H1 (cell line): ENCODE results near the gene ZNF587B. TPM values are rescaled to one million over a fixed set of nuclear protein-coding genes. Genes with fewer than 3 reads are reported as not detected.
"Not testable (repeated sequence)": the region's sequence is repeated elsewhere in the genome, so short reads cannot be mapped to it uniquely, and the experiment has no call there.

Source experiments
- CTCF ChIA-PET: fragments of 300-600 bp; sonication (Branson Sonifier 250); formaldehyde crosslinking; loops from one replicate; lab custom pipeline; 2021; ENCODE audit not compliant: partially characterized antibody; lab: Charles Lee
- POLR2A ChIA-PET: fragments of 300-600 bp; sonication (Branson Sonifier 250); formaldehyde crosslinking; loops from one replicate; lab custom pipeline; 2021; ENCODE audit warnings: inconsistent platforms; ENCODE audit not compliant: partially characterized antibody; lab: Charles Lee
- DNase-seq, 2 experiments: peaks; one replicate each; pipeline versions ENCODE4 v3.0.0 to v3.0.0-alpha.2; 2010 to 2022; ENCODE audit warnings: low spot score in 2 of 2, low read depth in 1 of 2, mixed read lengths in 1 of 2
- FAIRE-seq: peaks from 2 replicates; lab custom pipeline; 2011; peaks lifted over from hg19 to GRCh38; lab: Jason Lieb, UNC
- H2AFZ ChIP-seq: 2 replicates; pipeline ENCODE4 v1.8.1; 2012; ENCODE audit warnings: low read length, inconsistent platforms
- H2AK5ac ChIP-seq: 2 replicates; pipeline ENCODE4 v1.6.1; 2013; ENCODE audit warnings: low read depth, low read length
- H2BK120ac ChIP-seq: replicated peaks from 2 replicates; pipeline ENCODE3; 2013; ENCODE audit warnings: low read depth, low read length, inconsistent platforms
- H2BK12ac ChIP-seq: 2 replicates; pipeline ENCODE4 v1.6.1; 2013; ENCODE audit warnings: low read depth, low read length
- H2BK15ac ChIP-seq: 2 replicates; pipeline ENCODE4 v1.6.1; 2013; ENCODE audit warnings: low read length
- H2BK20ac ChIP-seq: 2 replicates; pipeline ENCODE4 v1.6.1; 2013; ENCODE audit warnings: low read length
- H2BK5ac ChIP-seq: 2 replicates; pipeline ENCODE4 v1.6.1; 2013; ENCODE audit warnings: low read depth, low read length
- H3K14ac ChIP-seq: 2 replicates; pipeline ENCODE4 v1.6.1; 2013; ENCODE audit warnings: inconsistent platforms; ENCODE audit not compliant: insufficient read length
- H3K18ac ChIP-seq: 2 replicates; pipeline ENCODE4 v1.6.1; 2013; ENCODE audit warnings: low read length; ENCODE audit errors: extremely low read depth
- H3K23ac ChIP-seq: 2 replicates; pipeline ENCODE4 v1.6.1; 2013; ENCODE audit warnings: inconsistent platforms; ENCODE audit not compliant: insufficient read length
- H3K23me2 ChIP-seq: 2 replicates; pipeline ENCODE4 v1.6.1; 2013; ENCODE audit warnings: low read depth, low read length
- H3K27ac ChIP-seq: 2 replicates; pipeline ENCODE4 v1.6.1; 2011; ENCODE audit warnings: low read depth, low read length, inconsistent platforms
- H3K27me3 ChIP-seq, 4 experiments: replicated peaks in 1 of 4; 1 replicate in 1 of 4; 2 replicates in 3 of 4; pipeline versions ENCODE4 v1.6.1 to v1.8.1; 2011 to 2013; ENCODE audit warnings: low read length in 3 of 4, mild to moderate bottlenecking in 3 of 4, inconsistent platforms in 2 of 4, mixed read lengths in 2 of 4, moderate library complexity in 1 of 4; ENCODE audit not compliant: control insufficient read depth in 3 of 4, insufficient read depth in 3 of 4; ENCODE audit errors: extremely low read depth in 1 of 4
- H3K36me3 ChIP-seq, 4 experiments: 2 replicates each; pipeline versions ENCODE4 v1.6.1 to v1.8.1; 2011 to 2013; ENCODE audit warnings: mild to moderate bottlenecking in 4 of 4, low read length in 3 of 4, moderate library complexity in 2 of 4, control low read depth in 1 of 4, inconsistent platforms in 1 of 4; ENCODE audit not compliant: insufficient read depth in 4 of 4, control insufficient read depth in 2 of 4
- H3K4ac ChIP-seq: replicated peaks from 2 replicates; pipeline ENCODE3; 2013; ENCODE audit warnings: low read length, low read depth, mixed read lengths, inconsistent platforms; ENCODE audit not compliant: insufficient read length
- H3K4me1 ChIP-seq, 4 experiments: replicated peaks in 1 of 4; 1 replicate in 1 of 4; 2 replicates in 3 of 4; pipeline versions ENCODE4 v1.6.1 to v1.8.1; 2011 to 2013; ENCODE audit warnings: low read length in 3 of 4, inconsistent platforms in 2 of 4, mixed read lengths in 1 of 4; ENCODE audit not compliant: insufficient read depth in 4 of 4, control insufficient read depth in 3 of 4
- H3K4me2 ChIP-seq, 2 experiments: 2 replicates each; pipeline versions ENCODE4 v1.6.1 to v1.8.1; 2011 to 2013; ENCODE audit warnings: low read depth in 2 of 2, low read length in 2 of 2, control low read depth in 1 of 2, inconsistent platforms in 1 of 2, mild to moderate bottlenecking in 1 of 2; ENCODE audit not compliant: insufficient read depth in 1 of 2
- H3K4me3 ChIP-seq, 4 experiments: fragments of 200-600, 300-600 bp in 1 of 4; sonication (generic), shearing (Covaris generic), sonication (Bioruptor Twin) in 1 of 4; 2 replicates each; pipeline versions ENCODE4 v1.5.1 to v1.8.1; 2011 to 2016; ENCODE audit warnings: low read length in 4 of 4, low read depth in 3 of 4, control low read depth in 2 of 4, inconsistent platforms in 2 of 4, mild to moderate bottlenecking in 2 of 4, mixed read lengths in 1 of 4, moderate library complexity in 1 of 4; ENCODE audit not compliant: insufficient read depth in 2 of 4; ENCODE audit errors: extremely low read depth in 1 of 4
- H3K56ac ChIP-seq: replicated peaks from 2 replicates; pipeline ENCODE3; 2013; ENCODE audit warnings: low read depth, mild to moderate bottlenecking, mixed read lengths, low read length, inconsistent platforms; ENCODE audit not compliant: insufficient read length
- H3K79me1 ChIP-seq: 2 replicates; pipeline ENCODE4 v1.6.1; 2013; ENCODE audit warnings: low read depth, low read length, control low read depth
- H3K79me2 ChIP-seq, 2 experiments: 2 replicates each; pipeline versions ENCODE4 v1.6.1 to v1.8.1; 2012 to 2013; ENCODE audit warnings: low read length in 2 of 2, mild to moderate bottlenecking in 2 of 2, inconsistent platforms in 1 of 2; ENCODE audit not compliant: insufficient read depth in 2 of 2, control insufficient read depth in 1 of 2
- H3K9ac ChIP-seq, 4 experiments: replicated peaks in 1 of 4; 1 replicate in 1 of 4; 2 replicates in 3 of 4; pipeline versions ENCODE4 v1.6.1 to v1.8.1; 2011 to 2013; ENCODE audit warnings: low read depth in 3 of 4, low read length in 3 of 4, control low read depth in 2 of 4, mild to moderate bottlenecking in 2 of 4, moderate library complexity in 2 of 4, inconsistent platforms in 1 of 4; ENCODE audit errors: extremely low read depth in 1 of 4
- H3K9me3 ChIP-seq, 2 experiments: 2 replicates each; pipeline versions ENCODE4 v1.6.1 to v1.8.1; 2012 to 2013; ENCODE audit warnings: mild to moderate bottlenecking in 2 of 2, moderate library complexity in 2 of 2, control low read depth in 1 of 2, inconsistent platforms in 1 of 2, low read depth in 1 of 2, low read length in 1 of 2, mixed read lengths in 1 of 2; ENCODE audit not compliant: insufficient read depth in 2 of 2
- H4K20me1 ChIP-seq, 2 experiments: replicated peaks in 1 of 2; 2 replicates each; pipeline versions ENCODE3 to v1.8.1; 2011 to 2013; ENCODE audit warnings: inconsistent platforms in 2 of 2, low read length in 2 of 2, mild to moderate bottlenecking in 1 of 2; ENCODE audit not compliant: insufficient read depth in 2 of 2, control insufficient read depth in 1 of 2
- H4K5ac ChIP-seq: 2 replicates; pipeline ENCODE4 v1.6.1; 2013; ENCODE audit warnings: low read length, low read depth, mixed read lengths, inconsistent platforms; ENCODE audit not compliant: insufficient read length
- H4K8ac ChIP-seq: 2 replicates; pipeline ENCODE4 v1.8.0; 2013; ENCODE audit warnings: mild to moderate bottlenecking, moderate library complexity, low read length, inconsistent platforms; ENCODE audit not compliant: insufficient read depth; ENCODE audit errors: extremely low read depth
- H4K91ac ChIP-seq: replicated peaks from 2 replicates; pipeline ENCODE3; 2013; ENCODE audit warnings: low read length, mixed read lengths, inconsistent platforms; ENCODE audit not compliant: insufficient read length
- EZH2 ChIP-seq: fragments of 200-600 bp; sonication (generic); IDR thresholded peaks from 2 replicates; pipeline ENCODE4 v1.7.1; 2012; ENCODE audit warnings: low read depth, mild to moderate bottlenecking, moderate library complexity, low read length, inconsistent platforms; ENCODE audit not compliant: severe bottlenecking
- HDAC6 ChIP-seq: IDR thresholded peaks from one replicate; pipeline ENCODE4 v1.7.1; 2012; ENCODE audit warnings: low read depth, mild to moderate bottlenecking, inconsistent platforms, low read length, moderate library complexity
- KDM1A ChIP-seq: fragments of 200-600, 300-600 bp; sonication (generic); IDR thresholded peaks from 2 replicates; pipeline ENCODE4 v1.7.1; 2016; ENCODE audit warnings: mild to moderate bottlenecking, low read length, borderline replicate concordance
- KDM5A ChIP-seq: fragments of 200-600 bp; IDR thresholded peaks from 2 replicates; pipeline ENCODE4 v1.7.1; 2012; ENCODE audit warnings: mild to moderate bottlenecking, low read length, inconsistent platforms, mixed read lengths
- NANOG ChIP-seq: IDR thresholded peaks from 2 replicates; pipeline ENCODE4 v1.6.1; 2011; ENCODE audit warnings: low read length, low read depth, mild to moderate bottlenecking, inconsistent platforms; ENCODE audit not compliant: insufficient read depth, poor library complexity, severe bottlenecking
- SUZ12 ChIP-seq: fragments of 200-600 bp; sonication (generic); IDR thresholded peaks from 2 replicates; pipeline ENCODE4 v1.6.1; 2012; ENCODE audit warnings: mild to moderate bottlenecking, inconsistent platforms, low read length, moderate library complexity, mixed read lengths
- TAF1 ChIP-seq: IDR thresholded peaks from 2 replicates; pipeline ENCODE4 v1.6.1; 2011; ENCODE audit warnings: mild to moderate bottlenecking, low read depth, low read length
- TAF7 ChIP-seq: optimal IDR thresholded peaks from 2 replicates; pipeline ENCODE3; 2011; ENCODE audit warnings: low read depth, mild to moderate bottlenecking, inconsistent platforms, low read length, moderate library complexity, borderline replicate concordance
- WGBS, 2 experiments: shearing (Covaris generic) in 1 of 2; methylation state at CpG; one replicate each; pipeline versions ENCODE4 v1.1.6 to v1.1.7; 2013 to 2015; ENCODE audit warnings: low lambda C conversion rate in 2 of 2, mixed read lengths in 2 of 2, inconsistent platforms in 1 of 2, low coverage in 1 of 2, missing lambda C conversion rate in 1 of 2; ENCODE audit not compliant: insufficient replicate concordance in 2 of 2, insufficient coverage in 1 of 2, insufficient read length in 1 of 2; ENCODE audit errors: extremely low coverage in 1 of 2, missing lambda C conversion rate in 1 of 2; 5-methylcytosine and 5-hydroxymethylcytosine counted together
- polyA plus RNA-seq, 7 experiments: library from polyadenylated mRNA; depleted of rRNA in 3 of 7; stranded (reverse) in 5 of 7; unstranded in 2 of 7; fragments of >200 nt in 5 of 7; fragments of 200-250 nt in 2 of 7; gene quantifications; 1 replicate in 5 of 7; 2 replicates in 1 of 7; 4 replicates in 1 of 7; pipeline versions ENCODE4 v1.2.1 to v1.2.3, GENCODE V29; 2011 to 2013; ENCODE audit warnings: missing spikeins in 2 of 7, mixed read lengths in 2 of 7
- total RNA-seq: library from RNA; stranded (reverse); fragmentation: NEBNext Ultra II Directional; extraction: Animal tissue kit (Norgen Biotek cat#: 25700); gene quantifications from 2 replicates; pipeline ENCODE4 v1.2.1, GENCODE V29; 2021

ZNF587B gene
- total and polyA plus RNA-seq, 2 of the 8 experiments (the other 6 are each of a cell fraction or from before 2014, with no cell fraction given): 13.8 to 60.1 TPM

- no peak for TF ChIP-seq KDM5A
- no peak for TF ChIP-seq SUZ12
- TF ChIP-seq HDAC6: no peak
- TF ChIP-seq TAF1: no peak
- TF ChIP-seq EZH2: no peak
- TF ChIP-seq KDM1A: no peak
- TF ChIP-seq TAF7: no peak
- no peak for TF ChIP-seq NANOG
These were observed 11.1 kb downstream of the ZNF587B start (continued) for GRCh38 chr19:57841122-57841763.

GRCh38 chr19:57847164-57847563 is 17.1 kb downstream of the ZNF587B start:
- not testable (repeated sequence) for H3K4me2 ChIP-seq, DNase-seq, FAIRE-seq, H2AK5ac ChIP-seq, H2BK12ac ChIP-seq, H4K91ac ChIP-seq, H3K18ac ChIP-seq, H3K27me3 ChIP-seq, H3K9ac ChIP-seq, H3K23me2 ChIP-seq, H3K56ac ChIP-seq, H2BK20ac ChIP-seq, H2AFZ ChIP-seq, H3K9me3 ChIP-seq, H4K5ac ChIP-seq, H3K4me3 ChIP-seq, H3K4ac ChIP-seq, H3K4me1 ChIP-seq, H3K14ac ChIP-seq, H2BK120ac ChIP-seq, H4K8ac ChIP-seq, H3K23ac ChIP-seq, H2BK15ac ChIP-seq, H2BK5ac ChIP-seq, H3K27ac ChIP-seq, H3K79me1 ChIP-seq
- peaks cover 2 to 12% of the 10 kb centered on the region in 2 experiments for H4K20me1 ChIP-seq
- 59% methylated on average over 3 of the region's 3 CpGs; no CpG with 5 or more reads in 1 of the 2 experiments for WGBS, 2 experiments
- ChIA-PET CTCF (interaction anchor here (0.7 to 1.1 kb wide), 3 partner anchors 17 to 615 kb away, joined by 3 to 6 read pairs (median 3); partner anchors contain the start of gene ZNF587B), POLR2A (interaction anchor here (0.6 to 10.6 kb wide), 11 partner anchors 9 to 690 kb away, joined by 3 to 103 read pairs (median 4); partner anchors contain the start of genes ZNF587B and ZNF814)
- H3K36me3 ChIP-seq: peaks cover 4 to 41% (median 16%) of the 10 kb centered on the region in 4 experiments
- H3K79me2 ChIP-seq: peaks cover 7 to 68% of the 10 kb centered on the region in 2 experiments; a peak in 3 of 4 replicates
